Measurements from ENCODE around the gene TYK2.

TYK2 gene

GRCh38 chr19:10309423-10309822 is 70.9 kb downstream of the TYK2 start, which contains the start of gene ZGLP1:
Gene ZGLP1, minus strand, starts transcription at chr19:10309815.
- DNase-seq = no peak

- DNase-seq = no peak
Observed at GRCh38 chr19:10306327-10306726, 74.0 kb downstream of the TYK2 start.

GRCh38 chr19:10305139-10305806 is 75.1 kb downstream of the TYK2 start:
- DNase-seq = no peak
